Measurements from ENCODE around the gene GABBR2.

GABBR2 gene

GRCh38 chr9:98363644-98364043, 345.1 kb downstream of the GABBR2 start:
- DNase-seq, result no peak

GRCh38 chr9:98362624-98363252, 346.0 kb downstream of the GABBR2 start:
- no peak for DNase-seq

DNA sequence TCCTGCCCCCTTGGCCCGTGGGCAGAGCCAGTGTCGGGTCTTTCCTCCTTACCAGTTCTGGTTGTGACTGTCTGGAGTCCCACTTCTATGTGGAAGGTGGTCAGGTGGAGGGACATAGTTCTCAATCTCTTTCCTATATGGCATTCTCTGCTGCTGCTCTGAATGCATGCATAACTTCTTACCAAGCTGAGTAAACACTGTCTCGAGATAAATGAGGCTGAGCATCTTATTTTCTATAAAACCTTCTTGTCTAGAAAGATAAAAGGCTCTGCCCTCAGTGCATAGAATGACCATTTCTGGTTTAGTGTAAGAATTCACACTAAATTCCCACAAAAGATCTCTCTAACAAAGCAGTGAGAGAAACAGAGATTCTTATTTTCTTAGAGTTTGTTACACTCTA, 347.1 kb downstream of the GABBR2 start:
- no peak for DNase-seq

- no peak for DNase-seq
Measured at GRCh38 chr9:98360176-98360708, 348.5 kb downstream of the GABBR2 start.

- DNase-seq, result no peak
Measured at GRCh38 chr9:98359569-98359968, 349.2 kb downstream of the GABBR2 start.

GRCh38 chr9:98357921-98358535, 350.7 kb downstream of the GABBR2 start:
- no peak for DNase-seq

DNA sequence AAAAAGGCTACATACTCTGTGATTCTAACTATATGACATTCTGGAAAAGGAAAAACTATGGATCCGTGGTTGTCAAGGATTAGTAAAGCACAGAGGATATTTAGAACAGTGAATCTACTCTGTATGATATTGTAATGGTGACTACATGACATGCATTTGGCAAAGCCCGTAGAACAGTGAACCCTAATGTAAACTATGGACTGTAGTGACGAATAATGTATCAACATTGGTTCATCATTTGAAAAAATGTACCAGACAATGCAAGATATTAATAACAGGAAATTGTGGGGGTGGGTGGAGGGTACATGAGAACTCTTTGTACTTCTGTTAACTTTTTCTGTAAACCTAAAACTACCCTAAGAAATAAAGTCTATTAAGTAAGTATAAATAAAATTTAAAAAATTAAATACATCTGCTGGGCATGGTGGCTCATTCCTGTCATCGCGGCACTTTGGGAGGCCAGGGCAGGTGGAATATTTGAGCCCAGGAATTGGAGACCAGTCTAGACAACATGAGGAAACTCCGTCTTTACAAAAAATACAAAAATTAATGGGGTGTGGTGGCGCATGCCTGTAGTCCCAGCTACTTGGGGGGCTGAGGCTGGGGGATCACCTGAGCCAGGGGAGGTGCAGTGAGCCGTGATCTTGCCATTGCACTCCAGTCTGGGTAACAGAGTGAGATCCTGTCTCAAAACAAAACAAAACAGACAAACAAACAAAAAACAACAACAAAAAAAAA, 351.6 kb downstream of the GABBR2 start:
- no peak for DNase-seq

DNA sequence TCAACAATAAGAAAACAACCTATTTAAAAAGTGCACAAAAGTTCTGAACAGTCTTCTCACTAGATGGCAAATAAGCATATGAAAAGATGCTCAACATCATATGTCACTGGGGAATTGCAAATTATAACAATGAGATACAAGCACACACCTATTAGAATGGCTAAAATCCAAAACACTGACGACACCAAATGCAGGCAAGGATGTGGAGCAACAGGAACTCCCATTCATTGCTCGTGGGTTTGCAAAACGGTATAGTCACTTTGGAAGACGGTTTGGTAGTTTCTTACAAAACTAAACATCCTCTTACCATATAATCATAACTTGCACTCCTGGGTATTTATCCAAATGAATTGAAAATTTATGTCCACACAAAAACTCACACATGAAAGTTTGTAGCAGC, 352.4 kb downstream of the GABBR2 start:
- no peak for DNase-seq

DNA sequence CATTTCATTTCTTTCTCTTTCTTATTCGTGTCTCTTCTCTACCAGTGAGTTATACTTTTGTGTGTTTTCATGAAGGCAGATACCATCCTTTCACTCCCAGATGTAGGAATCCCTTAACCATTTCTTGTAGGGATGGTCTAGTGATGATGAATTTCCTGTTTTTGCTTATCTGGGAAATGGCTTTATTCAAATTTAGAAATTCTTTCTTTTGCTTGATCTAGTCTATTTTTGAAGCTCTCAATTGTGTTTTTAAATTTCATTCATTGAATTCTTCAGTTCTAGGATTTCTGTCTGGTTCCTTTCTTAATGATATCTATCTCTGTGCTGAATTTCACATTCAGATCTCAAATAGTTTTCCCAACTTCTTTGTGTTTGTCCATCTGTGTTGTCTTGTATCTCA, 357.4 kb downstream of the GABBR2 start:
- no peak for DNase-seq

DNA sequence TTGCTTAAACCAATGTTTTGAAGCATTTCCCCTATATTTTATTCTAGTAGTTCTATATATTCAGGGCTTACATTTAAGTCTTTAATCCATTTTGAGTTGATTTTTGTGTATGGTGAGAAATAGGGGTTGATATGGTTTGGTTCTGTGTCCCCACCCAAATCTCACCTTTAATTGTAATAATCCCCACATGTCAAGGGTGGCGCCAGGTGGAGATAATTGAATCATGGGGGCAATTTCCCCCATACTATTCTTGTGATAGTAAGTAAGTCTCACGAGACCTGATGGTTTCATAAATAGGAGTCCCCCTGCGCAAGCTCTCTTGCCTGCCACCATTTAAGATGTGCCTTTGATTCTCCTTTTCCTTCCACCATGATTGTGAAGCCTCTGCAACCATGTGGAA, 361.1 kb downstream of the GABBR2 start:
- DNase-seq, result no peak

DNA sequence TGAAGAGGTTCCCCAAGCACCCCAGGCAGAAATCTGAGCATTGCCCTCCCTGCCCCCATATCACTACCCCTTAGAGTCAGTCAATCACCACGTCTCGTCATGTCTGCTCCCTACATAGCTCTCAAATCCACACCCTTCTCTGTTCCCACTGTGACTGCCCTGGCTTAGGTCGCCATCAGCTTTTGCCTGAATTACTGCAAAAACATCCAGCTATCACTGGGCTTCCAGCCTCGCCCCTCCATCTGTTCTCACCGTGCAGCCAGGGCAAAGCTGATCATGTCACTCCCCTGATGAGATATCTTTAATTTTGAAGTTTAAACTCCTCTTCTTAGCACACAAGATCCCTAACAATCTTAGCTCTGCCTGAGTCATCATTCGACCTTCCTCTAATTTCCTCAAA, 363.7 kb downstream of the GABBR2 start:
- DNase-seq, result no peak

DNA sequence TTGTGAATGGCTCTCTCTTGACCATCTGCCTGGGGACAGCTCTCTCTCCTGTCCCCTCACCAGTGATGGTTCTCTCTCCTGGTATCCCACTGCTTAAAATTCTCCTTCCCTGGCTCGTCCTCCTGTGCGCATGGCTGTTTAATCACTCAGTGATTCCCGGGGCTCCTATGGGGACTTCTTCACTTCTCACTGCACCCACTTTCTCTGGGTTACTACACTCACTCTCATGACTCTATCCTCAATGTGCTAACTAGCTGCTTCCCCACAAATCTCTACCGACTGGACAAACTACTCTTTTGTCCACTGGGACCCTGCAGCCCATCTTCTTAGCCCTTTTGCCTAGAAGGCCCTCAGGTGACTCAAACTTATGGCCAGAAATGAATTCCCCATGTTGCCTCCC, 364.2 kb downstream of the GABBR2 start:
- DNase-seq, result no peak

GRCh38 chr9:98342820-98343210, 365.9 kb downstream of the GABBR2 start:
- DNase-seq, result no peak

- no peak for DNase-seq
Measured at GRCh38 chr9:98342098-98342819, 366.5 kb downstream of the GABBR2 start.

DNA sequence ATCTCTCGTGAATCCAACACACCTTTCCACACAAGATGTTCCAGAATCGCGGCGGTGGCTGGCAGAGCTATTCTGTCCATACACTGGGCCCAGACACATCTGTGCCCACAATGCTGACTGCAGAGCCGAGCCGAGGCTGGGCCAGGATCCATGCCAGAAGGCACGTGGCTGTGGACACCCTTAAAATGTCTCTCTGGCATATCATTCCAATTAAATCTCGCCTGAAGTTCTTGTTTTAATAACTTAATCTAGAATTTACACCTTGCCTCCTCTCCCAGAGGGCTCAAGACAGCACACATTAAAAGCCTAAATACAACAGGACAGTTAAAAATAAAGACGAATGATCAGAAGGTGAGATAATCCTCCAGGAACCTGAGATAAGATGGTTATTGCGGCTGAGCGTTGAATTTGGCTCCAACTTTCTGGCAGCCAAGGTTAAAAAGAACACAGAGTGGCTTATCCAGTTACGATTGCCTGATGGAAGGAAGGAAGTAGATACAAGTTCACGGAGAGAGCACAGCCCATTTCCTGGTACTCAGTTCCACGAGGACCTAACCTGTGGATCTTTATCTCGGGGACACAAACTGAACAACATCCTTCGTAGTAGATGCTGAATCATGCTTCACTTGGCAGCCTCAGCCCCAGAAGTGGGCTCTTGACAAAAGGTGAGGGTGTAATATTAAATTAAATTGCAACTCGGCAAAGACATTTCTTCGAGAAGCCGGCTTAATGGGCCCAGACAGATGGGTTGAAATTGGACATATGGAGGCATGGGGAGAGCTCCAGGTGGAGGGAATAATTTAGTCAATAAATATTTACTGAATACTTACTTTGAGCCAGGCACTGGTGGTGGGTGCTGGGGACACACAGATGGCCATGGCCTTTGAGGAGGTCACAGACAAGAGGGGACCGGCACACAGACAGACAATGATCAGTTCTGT, 367.3 kb downstream of the GABBR2 start:
- no peak for DNase-seq

- DNase-seq, result no peak
Measured at GRCh38 chr9:98339987-98340800, 368.5 kb downstream of the GABBR2 start.

GRCh38 chr9:98335661-98336060, 373.1 kb downstream of the GABBR2 start:
- DNase-seq, result no peak

DNA sequence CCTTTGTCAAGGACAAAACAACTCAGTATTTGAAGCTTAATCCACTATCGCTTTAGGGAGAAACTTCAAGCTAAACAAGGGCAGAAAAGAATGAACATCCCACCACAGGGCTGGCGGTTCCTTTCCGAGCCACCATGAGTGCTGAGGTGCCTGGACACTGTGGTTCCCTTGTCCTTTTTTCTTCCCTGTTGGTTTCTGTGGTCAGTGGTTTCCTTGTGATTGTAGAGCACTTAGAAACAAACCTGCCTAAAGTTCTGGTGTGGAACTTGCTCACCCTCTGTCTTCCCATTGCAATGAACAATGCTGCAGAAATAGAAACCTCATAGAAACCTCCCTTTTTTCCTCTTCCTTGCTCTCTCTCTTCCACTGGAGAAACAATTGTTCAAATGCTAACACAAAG, 373.9 kb downstream of the GABBR2 start:
- DNase-seq, result no peak

- no peak for DNase-seq
Measured at GRCh38 chr9:98333703-98334582, 374.8 kb downstream of the GABBR2 start.

- DNase-seq, result no peak
Measured at GRCh38 chr9:98332405-98332831, 376.3 kb downstream of the GABBR2 start.
